ENCODE measurements around the gene TMEM94. TPM values are rescaled to one million over a fixed set of nuclear protein-coding genes. Genes with fewer than 3 reads are reported as not detected.
A peak's percentile ranks its signal among the peaks of the same experiment; 100 is the strongest.

Gene TMEM94
- total and polyA plus RNA-seq, 2 of the 8 experiments (the other 6 are each of a cell fraction or from before 2014, with no cell fraction given), result 54.8 to 69.9 TPM

DNA sequence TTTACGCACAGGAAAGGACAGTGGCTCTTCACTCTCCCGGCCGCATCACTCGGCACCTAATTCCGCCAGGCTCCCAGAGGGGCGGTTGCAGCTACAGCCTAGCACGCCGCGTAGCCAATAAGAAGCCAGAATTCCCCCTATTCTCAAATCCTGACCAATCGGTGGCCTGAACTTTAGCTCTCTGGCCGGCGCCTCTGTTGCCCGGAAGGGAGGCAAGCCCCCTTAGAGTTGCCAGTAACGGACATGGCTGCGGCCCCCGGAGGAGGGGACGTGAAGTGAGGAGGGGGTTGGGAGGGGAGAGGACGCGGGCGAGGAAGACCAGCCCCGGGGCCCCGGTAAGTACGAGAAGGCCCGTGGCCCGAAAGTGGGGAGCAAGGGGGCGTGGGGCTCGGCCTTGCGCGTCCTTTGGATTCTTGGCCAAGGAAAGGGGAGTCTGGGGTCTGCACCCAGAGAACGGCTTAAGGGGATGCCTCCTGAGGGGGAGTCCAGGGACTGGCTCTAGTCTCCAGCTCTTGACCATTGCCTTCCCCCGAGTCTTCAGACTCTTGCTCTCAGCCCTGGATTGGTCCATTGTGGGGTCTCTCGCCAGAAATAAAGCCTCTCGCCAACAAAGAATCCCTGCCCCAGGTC is at the start of gene TMEM94 (continued):
- no peak for TF ChIP-seq SAP30 (IDR thresholded peaks at IDR 0.05; ENCODE audit: insufficient read depth, insufficient replicate concordance, low read length)
- TF ChIP-seq PHF8 (conservative IDR thresholded peaks at IDR 0.05; ENCODE audit: low read depth, low read length), result peak; percentile 66; the same call in 1 of the 2 replicates
- TF ChIP-seq POLR2AphosphoS5 (IDR thresholded peaks at IDR 0.05; ENCODE audit: low read depth, low read length), result peak; percentile 71
- peak; percentile 17 for TF ChIP-seq ASH2L (IDR thresholded peaks at IDR 0.05; ENCODE audit: low read length)
- TF ChIP-seq, protein P1, sequence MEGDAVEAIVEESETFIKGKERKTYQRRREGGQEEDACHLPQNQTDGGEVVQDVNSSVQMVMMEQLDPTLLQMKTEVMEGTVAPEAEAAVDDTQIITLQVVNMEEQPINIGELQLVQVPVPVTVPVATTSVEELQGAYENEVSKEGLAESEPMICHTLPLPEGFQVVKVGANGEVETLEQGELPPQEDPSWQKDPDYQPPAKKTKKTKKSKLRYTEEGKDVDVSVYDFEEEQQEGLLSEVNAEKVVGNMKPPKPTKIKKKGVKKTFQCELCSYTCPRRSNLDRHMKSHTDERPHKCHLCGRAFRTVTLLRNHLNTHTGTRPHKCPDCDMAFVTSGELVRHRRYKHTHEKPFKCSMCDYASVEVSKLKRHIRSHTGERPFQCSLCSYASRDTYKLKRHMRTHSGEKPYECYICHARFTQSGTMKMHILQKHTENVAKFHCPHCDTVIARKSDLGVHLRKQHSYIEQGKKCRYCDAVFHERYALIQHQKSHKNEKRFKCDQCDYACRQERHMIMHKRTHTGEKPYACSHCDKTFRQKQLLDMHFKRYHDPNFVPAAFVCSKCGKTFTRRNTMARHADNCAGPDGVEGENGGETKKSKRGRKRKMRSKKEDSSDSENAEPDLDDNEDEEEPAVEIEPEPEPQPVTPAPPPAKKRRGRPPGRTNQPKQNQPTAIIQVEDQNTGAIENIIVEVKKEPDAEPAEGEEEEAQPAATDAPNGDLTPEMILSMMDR (IDR thresholded peaks at IDR 0.05; ENCODE audit: control extremely low read depth in 1 of 3, insufficient read depth in 1 of 3, low read depth in 1 of 3, low read length in 3 of 3), result no peak
- no peak for TF ChIP-seq KDM5A (IDR thresholded peaks at IDR 0.05; ENCODE audit: low read length)
- TF ChIP-seq SIN3A (conservative IDR thresholded peaks at IDR 0.05 in 1 of 2, IDR thresholded peaks at IDR 0.05 in 1 of 2; ENCODE audit: low read depth in 1 of 2, low read length in 2 of 2), result peak in 1 of 2 experiments; percentile 85; a peak in 2 of 4 replicates
- TF ChIP-seq YY1 (IDR thresholded peaks at IDR 0.05; ENCODE audit: low read depth, low read length), result peak; percentile 100
- peak; percentile 68 to 81 for TF ChIP-seq POLR2A (IDR thresholded peaks at IDR 0.05; ENCODE audit: control extremely low read depth in 1 of 2, low read depth in 2 of 2, low read length in 2 of 2)
- TF ChIP-seq JUN (IDR thresholded peaks at IDR 0.05; ENCODE audit: low read depth, low read length), result no peak
- TF ChIP-seq MAFK (IDR thresholded peaks at IDR 0.05; ENCODE audit: low read depth, low read length), result no peak
- TF ChIP-seq CHD2 (IDR thresholded peaks at IDR 0.05; ENCODE audit: low read length), result peak; percentile 95
- no peak for TF ChIP-seq SIRT6 (IDR thresholded peaks at IDR 0.05; ENCODE audit: low read length)
- TF ChIP-seq BCL11A (IDR thresholded peaks at IDR 0.05; ENCODE audit: low read depth in 2 of 2, low read length in 2 of 2), result no peak
- peak; percentile 67; the same call in 1 of the 2 replicates for TF ChIP-seq SP4 (IDR thresholded peaks at IDR 0.05; ENCODE audit: low read length)
- TF ChIP-seq, protein P2, sequence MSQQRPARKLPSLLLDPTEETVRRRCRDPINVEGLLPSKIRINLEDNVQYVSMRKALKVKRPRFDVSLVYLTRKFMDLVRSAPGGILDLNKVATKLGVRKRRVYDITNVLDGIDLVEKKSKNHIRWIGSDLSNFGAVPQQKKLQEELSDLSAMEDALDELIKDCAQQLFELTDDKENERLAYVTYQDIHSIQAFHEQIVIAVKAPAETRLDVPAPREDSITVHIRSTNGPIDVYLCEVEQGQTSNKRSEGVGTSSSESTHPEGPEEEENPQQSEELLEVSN (IDR thresholded peaks at IDR 0.05), result no peak
- peak; percentile 26; the same call in 1 of the 2 replicates for TF ChIP-seq JUND (IDR thresholded peaks at IDR 0.05; ENCODE audit: low read length)
- TF ChIP-seq, protein P3, sequence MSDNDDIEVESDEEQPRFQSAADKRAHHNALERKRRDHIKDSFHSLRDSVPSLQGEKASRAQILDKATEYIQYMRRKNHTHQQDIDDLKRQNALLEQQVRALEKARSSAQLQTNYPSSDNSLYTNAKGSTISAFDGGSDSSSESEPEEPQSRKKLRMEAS (IDR thresholded peaks at IDR 0.05), result no peak
- TF ChIP-seq RFX5 (IDR thresholded peaks at IDR 0.05; ENCODE audit: borderline replicate concordance, low read depth, low read length), result no peak
- TF ChIP-seq TAF1 (IDR thresholded peaks at IDR 0.05; ENCODE audit: low read depth, low read length), result peak; percentile 82
- peak; percentile 84; the same call in 1 of the 2 replicates for TF ChIP-seq TBP (IDR thresholded peaks at IDR 0.05; ENCODE audit: low read depth, low read length)

Data from H1 (cell line).